Right lobe of liver (tissue), 4 donors: Measurements from ENCODE around the gene DYRK1A.

ENCODE experiments used
- CTCF ChIP-seq, 4 donors: fragments of 200-600 bp in 3 of 4; fragments of 450-650 bp in 1 of 4; IDR thresholded peaks; one replicate each; pipeline versions ENCODE4 v1.5.1 to v1.8.0; 2016 to 2022; ENCODE audit warnings: antibody characterized with exemption in 4 of 4, mild to moderate bottlenecking in 2 of 4
- POLR2A ChIP-seq: fragments of 450-650 bp; IDR thresholded peaks from one replicate; pipeline ENCODE4 v1.6.1; 2017; ENCODE audit warnings: antibody characterized with exemption, mild to moderate bottlenecking
- donor health status: DM: no; HTN: no; CAD: no.
- donor health status: DM: no; HTN: no; CAD: no.
- donor health status: DM: no; HTN: yes; CAD: no.

- TF ChIP-seq POLR2A, result no peak
- TF ChIP-seq CTCF (IDR thresholded peaks at IDR 0.05), result no peak
Measured at GRCh38 chr21:37422382-37422781, 55.8 kb downstream of the DYRK1A start.
